GM20000 (cell line): ENCODE data around the gene ANO4.

Source experiments
- DNase-seq: peaks from one replicate; pipeline ENCODE4 v3.0.0; 2012; ENCODE audit warnings: low spot score
- CTCF ChIP-seq: IDR thresholded peaks from 2 replicates; pipeline ENCODE4 v1.5.1; 2012; ENCODE audit warnings: mild to moderate bottlenecking, control low read depth; ENCODE audit errors: extremely low read depth, missing control alignments

Gene ANO4

GRCh38 chr12:101013993-101014392 is 219.4 kb downstream of the ANO4 start:
- no peak for TF ChIP-seq CTCF
- no peak for DNase-seq

DNA sequence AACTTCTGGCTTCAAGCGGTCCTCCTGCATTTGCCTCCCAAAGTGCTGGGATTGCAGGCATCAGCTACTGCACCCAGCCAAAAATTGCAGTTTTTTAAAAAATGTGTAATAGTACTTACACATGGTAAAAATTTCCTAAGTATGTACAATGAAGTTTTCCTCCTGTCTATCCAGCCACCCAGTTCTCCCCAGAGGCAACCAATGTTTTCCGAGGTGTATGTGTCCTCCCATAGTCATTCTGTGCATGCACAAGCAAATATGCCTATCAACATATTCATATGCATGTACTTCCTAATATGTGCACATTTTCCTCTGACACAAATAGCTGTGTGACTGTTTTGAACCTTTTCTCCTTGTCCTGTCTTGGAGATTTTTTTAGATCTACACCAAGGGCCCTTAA is 220.5 kb downstream of the ANO4 start:
- no peak for DNase-seq
- no peak for TF ChIP-seq CTCF

DNA sequence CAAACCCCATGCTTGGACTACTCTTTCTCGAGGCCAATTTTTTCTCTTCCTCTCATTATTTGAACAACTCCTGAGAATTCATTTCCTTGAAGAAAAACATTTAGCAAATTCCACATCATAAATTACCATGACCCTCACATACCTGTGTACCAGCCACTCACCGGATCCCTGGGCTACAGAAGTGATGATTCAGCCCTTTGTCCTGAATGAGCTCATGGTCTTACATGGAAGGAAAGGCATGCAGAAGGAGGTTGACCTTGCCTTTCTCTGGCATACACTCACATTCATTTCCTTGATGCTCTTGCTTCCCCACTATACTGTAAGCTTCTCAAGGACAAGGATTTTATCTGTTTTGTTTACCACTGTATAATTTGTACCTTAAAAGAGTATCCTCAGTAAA is 224.0 kb downstream of the ANO4 start:
- no peak for DNase-seq

DNA sequence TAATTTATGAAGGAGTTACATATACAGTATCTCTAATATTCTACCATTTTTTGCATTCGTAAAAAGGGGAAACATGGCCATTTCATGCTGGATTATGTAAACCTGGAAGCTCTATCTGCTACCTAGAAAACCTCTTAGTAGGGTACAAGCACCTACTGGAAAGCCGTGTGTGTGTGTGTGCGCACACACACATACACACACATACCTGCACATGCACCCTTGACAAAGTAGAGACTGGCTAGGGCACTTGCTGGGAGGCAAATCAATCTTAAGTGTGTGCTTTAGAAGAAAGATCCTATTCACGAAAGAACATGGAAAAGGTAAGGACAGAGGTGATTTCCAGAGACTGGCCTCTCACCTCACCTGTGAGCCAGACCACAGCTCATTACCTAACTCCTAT is 224.6 kb downstream of the ANO4 start:
- TF ChIP-seq CTCF = no peak
- DNase-seq = no peak

More for the DNA sequence above, 224.0 kb downstream of the ANO4 start:
- no peak for TF ChIP-seq CTCF

DNA sequence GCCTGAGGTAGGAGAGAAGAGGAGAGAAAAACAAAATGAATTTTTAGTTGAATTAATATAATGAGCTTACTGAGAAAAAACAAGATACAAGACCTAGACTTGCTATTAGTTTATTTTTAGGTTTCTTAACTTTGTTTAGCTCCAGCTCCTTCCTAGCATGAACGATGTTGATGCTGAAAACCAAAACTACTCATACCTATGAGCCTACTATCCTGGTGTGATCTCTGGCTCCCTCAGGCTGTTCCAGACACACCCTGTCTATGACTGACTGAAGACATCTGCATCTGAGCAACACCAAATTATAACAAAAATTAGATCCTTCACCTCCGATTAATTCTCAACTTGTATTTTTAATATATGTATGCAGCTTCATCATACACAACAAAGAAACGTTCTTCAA is 225.1 kb downstream of the ANO4 start:
- no peak for TF ChIP-seq CTCF
- no peak for DNase-seq

DNA sequence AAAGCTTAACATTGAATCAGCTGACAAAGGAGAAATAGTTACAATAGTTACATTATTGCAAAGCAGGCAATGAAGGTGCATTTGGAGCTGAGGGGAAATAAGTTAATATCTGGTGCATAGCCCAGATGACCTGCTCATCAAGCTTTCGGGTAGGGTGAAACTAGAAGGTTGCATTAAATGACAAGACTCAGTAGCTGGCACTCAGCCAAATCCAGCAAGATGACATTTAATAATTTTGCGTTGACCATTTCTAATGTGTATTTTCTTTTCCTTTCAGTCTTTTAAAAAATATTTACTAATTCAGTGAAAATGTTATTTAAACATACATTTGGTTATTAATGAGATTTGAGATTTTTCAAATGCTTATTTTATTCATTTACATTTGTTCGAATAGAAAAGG is 226.9 kb downstream of the ANO4 start:
- no peak for TF ChIP-seq CTCF
- DNase-seq = no peak

GRCh38 chr12:101021911-101022388 is 227.4 kb downstream of the ANO4 start:
- no peak for TF ChIP-seq CTCF
- DNase-seq = no peak
